ENCODE results near the gene IL1RL2.

GRCh38 chr2:102140377-102140776 is 46.4 kb upstream of the IL1RL2 start:
- TF ChIP-seq CTCF (IDR thresholded peaks at IDR 0.05; ENCODE audit: low read length) = no peak
- no peak for TF ChIP-seq EZH2 (optimal IDR thresholded peaks at IDR 0.05; ENCODE audit: low read depth, low read length)
